Liver (tissue), 3 donors: Measurements from ENCODE around the gene CIAO3.

Experiments
- FOXA1 ChIP-seq: IDR thresholded peaks from 2 replicates; pipeline ENCODE4 v1.6.1; 2016; ENCODE audit warnings: antibody characterized with exemption
- JUND ChIP-seq, 2 donors: IDR thresholded peaks; 2 replicates each; pipeline ENCODE4 v1.6.1; 2016; ENCODE audit warnings: antibody characterized with exemption in 2 of 2
- RAD21 ChIP-seq, 2 donors: IDR thresholded peaks; 2 replicates each; pipeline ENCODE4 v1.6.1; 2016; ENCODE audit warnings: antibody characterized with exemption in 2 of 2, mild to moderate bottlenecking in 2 of 2
- RXRA ChIP-seq, 2 donors: IDR thresholded peaks; 2 replicates each; pipeline ENCODE4 v1.6.1; 2017 to 2018; ENCODE audit warnings: antibody characterized with exemption in 2 of 2, mild to moderate bottlenecking in 1 of 2
- SP1 ChIP-seq: IDR thresholded peaks from 2 replicates; pipeline ENCODE4 v1.6.1; 2018; ENCODE audit warnings: antibody characterized with exemption, mild to moderate bottlenecking
- TAF1 ChIP-seq: conservative IDR thresholded peaks from 2 replicates; pipeline ENCODE4 v1.6.1; 2016; ENCODE audit warnings: antibody characterized with exemption, mild to moderate bottlenecking
- YY1 ChIP-seq: IDR thresholded peaks from 2 replicates; pipeline ENCODE4 v1.6.1; 2016; ENCODE audit warnings: antibody characterized with exemption, mild to moderate bottlenecking
- TF ChIP-seq, protein P1 (sequence below): fragments of 150-350 bp; IDR thresholded peaks from 2 replicates; pipeline ENCODE4 v1.5.1; 2017; ENCODE audit warnings: improper control_type of control experiment, low read depth, low read length; ENCODE audit not compliant: missing input control
- TF ChIP-seq, protein P2 (sequence below): IDR thresholded peaks from 2 replicates; pipeline ENCODE4 v1.6.1; 2016; ENCODE audit warnings: antibody characterized with exemption, mild to moderate bottlenecking
- TF ChIP-seq, protein P3 (sequence below): IDR thresholded peaks from 2 replicates; pipeline ENCODE4 v1.6.1; 2016; ENCODE audit warnings: antibody characterized with exemption
- donor health status: healthy.
- donor health status: healthy.

DNA sequence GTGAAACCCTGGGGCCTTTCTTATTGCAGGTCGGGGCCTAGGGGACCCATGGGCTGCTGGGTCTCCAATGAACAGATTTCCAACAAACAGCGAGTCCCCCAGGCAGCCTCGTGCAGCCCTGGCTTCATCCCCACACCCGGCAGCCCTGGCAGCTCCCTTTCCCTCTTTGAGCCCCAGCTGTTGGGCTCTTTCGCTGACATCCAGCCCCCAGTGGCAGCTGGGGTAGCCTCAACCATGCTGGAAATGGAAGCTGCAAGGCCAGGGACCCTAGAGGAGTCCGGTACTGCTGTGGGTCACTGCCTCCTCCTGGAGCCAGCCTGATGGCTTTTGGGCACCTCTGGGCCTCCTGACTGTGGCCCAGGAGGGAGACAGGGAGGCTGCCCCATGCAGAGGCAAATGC, 41.5 kb upstream of the CIAO3 start:
- no peak for TF ChIP-seq RAD21 (IDR thresholded peaks at IDR 0.05)
- TF ChIP-seq, protein P1, sequence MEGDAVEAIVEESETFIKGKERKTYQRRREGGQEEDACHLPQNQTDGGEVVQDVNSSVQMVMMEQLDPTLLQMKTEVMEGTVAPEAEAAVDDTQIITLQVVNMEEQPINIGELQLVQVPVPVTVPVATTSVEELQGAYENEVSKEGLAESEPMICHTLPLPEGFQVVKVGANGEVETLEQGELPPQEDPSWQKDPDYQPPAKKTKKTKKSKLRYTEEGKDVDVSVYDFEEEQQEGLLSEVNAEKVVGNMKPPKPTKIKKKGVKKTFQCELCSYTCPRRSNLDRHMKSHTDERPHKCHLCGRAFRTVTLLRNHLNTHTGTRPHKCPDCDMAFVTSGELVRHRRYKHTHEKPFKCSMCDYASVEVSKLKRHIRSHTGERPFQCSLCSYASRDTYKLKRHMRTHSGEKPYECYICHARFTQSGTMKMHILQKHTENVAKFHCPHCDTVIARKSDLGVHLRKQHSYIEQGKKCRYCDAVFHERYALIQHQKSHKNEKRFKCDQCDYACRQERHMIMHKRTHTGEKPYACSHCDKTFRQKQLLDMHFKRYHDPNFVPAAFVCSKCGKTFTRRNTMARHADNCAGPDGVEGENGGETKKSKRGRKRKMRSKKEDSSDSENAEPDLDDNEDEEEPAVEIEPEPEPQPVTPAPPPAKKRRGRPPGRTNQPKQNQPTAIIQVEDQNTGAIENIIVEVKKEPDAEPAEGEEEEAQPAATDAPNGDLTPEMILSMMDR, result no peak
- TF ChIP-seq JUND (IDR thresholded peaks at IDR 0.05), result no peak
- TF ChIP-seq TAF1, result no peak
- TF ChIP-seq, protein P2, sequence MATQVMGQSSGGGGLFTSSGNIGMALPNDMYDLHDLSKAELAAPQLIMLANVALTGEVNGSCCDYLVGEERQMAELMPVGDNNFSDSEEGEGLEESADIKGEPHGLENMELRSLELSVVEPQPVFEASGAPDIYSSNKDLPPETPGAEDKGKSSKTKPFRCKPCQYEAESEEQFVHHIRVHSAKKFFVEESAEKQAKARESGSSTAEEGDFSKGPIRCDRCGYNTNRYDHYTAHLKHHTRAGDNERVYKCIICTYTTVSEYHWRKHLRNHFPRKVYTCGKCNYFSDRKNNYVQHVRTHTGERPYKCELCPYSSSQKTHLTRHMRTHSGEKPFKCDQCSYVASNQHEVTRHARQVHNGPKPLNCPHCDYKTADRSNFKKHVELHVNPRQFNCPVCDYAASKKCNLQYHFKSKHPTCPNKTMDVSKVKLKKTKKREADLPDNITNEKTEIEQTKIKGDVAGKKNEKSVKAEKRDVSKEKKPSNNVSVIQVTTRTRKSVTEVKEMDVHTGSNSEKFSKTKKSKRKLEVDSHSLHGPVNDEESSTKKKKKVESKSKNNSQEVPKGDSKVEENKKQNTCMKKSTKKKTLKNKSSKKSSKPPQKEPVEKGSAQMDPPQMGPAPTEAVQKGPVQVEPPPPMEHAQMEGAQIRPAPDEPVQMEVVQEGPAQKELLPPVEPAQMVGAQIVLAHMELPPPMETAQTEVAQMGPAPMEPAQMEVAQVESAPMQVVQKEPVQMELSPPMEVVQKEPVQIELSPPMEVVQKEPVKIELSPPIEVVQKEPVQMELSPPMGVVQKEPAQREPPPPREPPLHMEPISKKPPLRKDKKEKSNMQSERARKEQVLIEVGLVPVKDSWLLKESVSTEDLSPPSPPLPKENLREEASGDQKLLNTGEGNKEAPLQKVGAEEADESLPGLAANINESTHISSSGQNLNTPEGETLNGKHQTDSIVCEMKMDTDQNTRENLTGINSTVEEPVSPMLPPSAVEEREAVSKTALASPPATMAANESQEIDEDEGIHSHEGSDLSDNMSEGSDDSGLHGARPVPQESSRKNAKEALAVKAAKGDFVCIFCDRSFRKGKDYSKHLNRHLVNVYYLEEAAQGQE, result no peak
- TF ChIP-seq, protein P3, sequence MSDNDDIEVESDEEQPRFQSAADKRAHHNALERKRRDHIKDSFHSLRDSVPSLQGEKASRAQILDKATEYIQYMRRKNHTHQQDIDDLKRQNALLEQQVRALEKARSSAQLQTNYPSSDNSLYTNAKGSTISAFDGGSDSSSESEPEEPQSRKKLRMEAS, result no peak
- no peak for TF ChIP-seq FOXA1
- TF ChIP-seq RXRA (IDR thresholded peaks at IDR 0.05), result no peak
- TF ChIP-seq YY1, result no peak
- no peak for TF ChIP-seq SP1
